Measurements from ENCODE around the gene ENOX1.

GRCh38 chr13:43339145-43339804, 447.5 kb downstream of the ENOX1 start:
- TF ChIP-seq MTA3 (CRISPR knock-in tag; IDR thresholded peaks at IDR 0.05) (no peak), ZNF318 (CRISPR knock-in tag; IDR thresholded peaks at IDR 0.05) (no peak), BHLHE40 (IDR thresholded peaks at IDR 0.05; ENCODE audit: low read length) (no peak), IRF1 (CRISPR knock-in tag; IDR thresholded peaks at IDR 0.05; ENCODE audit: low read depth) (no peak), SNAPC2 (CRISPR knock-in tag; IDR thresholded peaks at IDR 0.05) (no peak), KMT2B (CRISPR knock-in tag; IDR thresholded peaks at IDR 0.05) (no peak)

All from HepG2 (cell line).